Trophoblast cell (in vitro differentiated cells and primary cell): Measurements from ENCODE around the gene OR10G2.
"Not testable (repeated sequence)": the region's sequence is repeated elsewhere in the genome, so short reads cannot be mapped to it uniquely, and the experiment has no call there.

Source experiments
- DNase-seq, 2 donors: peaks; one replicate each; pipeline ENCODE4 v3.0.0-alpha.2; 2016
- H2AFZ ChIP-seq: 2 replicates; pipeline ENCODE4 v1.6.1; 2013; ENCODE audit warnings: low read length, moderate library complexity, mild to moderate bottlenecking; ENCODE audit not compliant: insufficient read depth, poor library complexity
- H2AK5ac ChIP-seq: 2 replicates; pipeline ENCODE4 v1.6.1; 2013; ENCODE audit warnings: mild to moderate bottlenecking, low read length
- H2BK120ac ChIP-seq: 2 replicates; pipeline ENCODE4 v1.6.1; 2013; ENCODE audit warnings: low read length, mild to moderate bottlenecking, moderate library complexity; ENCODE audit not compliant: insufficient read depth, poor library complexity
- H2BK12ac ChIP-seq: 2 replicates; pipeline ENCODE4 v1.6.1; 2013; ENCODE audit warnings: mild to moderate bottlenecking, low read length, moderate library complexity
- H2BK5ac ChIP-seq: 2 replicates; pipeline ENCODE4 v1.6.1; 2013; ENCODE audit warnings: low read length, low read depth, moderate library complexity, mild to moderate bottlenecking; ENCODE audit not compliant: poor library complexity
- H3K14ac ChIP-seq: 2 replicates; pipeline ENCODE4 v1.6.1; 2013; ENCODE audit warnings: mild to moderate bottlenecking, low read length
- H3K18ac ChIP-seq: 2 replicates; pipeline ENCODE4 v1.6.1; 2013; ENCODE audit warnings: mild to moderate bottlenecking, low read length
- H3K23ac ChIP-seq: 2 replicates; pipeline ENCODE4 v1.6.1; 2013; ENCODE audit warnings: low read length
- H3K27ac ChIP-seq: 2 replicates; pipeline ENCODE4 v1.5.1; 2013; ENCODE audit warnings: low read depth, mild to moderate bottlenecking, inconsistent platforms, low read length, moderate library complexity
- H3K27me3 ChIP-seq: 2 replicates; pipeline ENCODE4 v1.6.1; 2013; ENCODE audit warnings: inconsistent platforms, mild to moderate bottlenecking, low read length, moderate library complexity; ENCODE audit not compliant: insufficient read depth
- H3K36me3 ChIP-seq, 2 experiments: 1 replicate in 1 of 2; 2 replicates in 1 of 2; pipeline ENCODE4 v1.6.1; 2013; ENCODE audit warnings: low read length in 2 of 2, mild to moderate bottlenecking in 2 of 2, moderate library complexity in 1 of 2; ENCODE audit not compliant: insufficient read depth in 2 of 2, control insufficient read depth in 1 of 2
- H3K4ac ChIP-seq: 2 replicates; pipeline ENCODE4 v1.6.1; 2013; ENCODE audit warnings: low read depth, mild to moderate bottlenecking, low read length, moderate library complexity
- H3K4me1 ChIP-seq, 2 experiments: 1 replicate in 1 of 2; 2 replicates in 1 of 2; pipeline ENCODE4 v1.6.1; 2013; ENCODE audit warnings: low read length in 2 of 2, mild to moderate bottlenecking in 2 of 2, moderate library complexity in 1 of 2; ENCODE audit not compliant: insufficient read depth in 2 of 2, control insufficient read depth in 1 of 2
- H3K4me2 ChIP-seq: 2 replicates; pipeline ENCODE4 v1.6.1; 2013; ENCODE audit warnings: inconsistent platforms, mild to moderate bottlenecking, low read length, moderate library complexity
- H3K4me3 ChIP-seq: 2 replicates; pipeline ENCODE4 v1.5.1; 2013; ENCODE audit warnings: mild to moderate bottlenecking, low read depth, low read length, inconsistent platforms
- H3K79me1 ChIP-seq: one replicate; pipeline ENCODE4 v1.6.1; 2013; ENCODE audit warnings: low read length
- H3K79me2 ChIP-seq: 2 replicates; pipeline ENCODE4 v1.6.1; 2013; ENCODE audit warnings: low read length, mild to moderate bottlenecking; ENCODE audit not compliant: control insufficient read depth, insufficient read depth, poor library complexity
- H3K9ac ChIP-seq: 2 replicates; pipeline ENCODE4 v1.6.1; 2013; ENCODE audit warnings: mild to moderate bottlenecking, low read length
- H3K9me3 ChIP-seq: 2 replicates; pipeline ENCODE4 v1.6.1; 2013; ENCODE audit warnings: low read depth, mild to moderate bottlenecking, control low read depth, inconsistent platforms, low read length; ENCODE audit not compliant: insufficient read depth
- H4K12ac ChIP-seq: 2 replicates; pipeline ENCODE4 v1.6.1; 2013; ENCODE audit warnings: low read depth, mild to moderate bottlenecking, low read length, moderate library complexity
- H4K8ac ChIP-seq: 2 replicates; pipeline ENCODE4 v1.6.1; 2013; ENCODE audit warnings: low read depth, mild to moderate bottlenecking, low read length, moderate library complexity
- H4K91ac ChIP-seq: one replicate; pipeline ENCODE4 v1.6.1; 2013; ENCODE audit warnings: low read depth, mild to moderate bottlenecking, low read length, moderate library complexity
- WGBS: extraction: QIAGEN DNeasy Blood & Tissue Kit; methylation state at CpG from one replicate; pipeline ENCODE4 v1.1.7; 2013; ENCODE audit warnings: missing lambda C conversion rate; ENCODE audit not compliant: insufficient read length, insufficient coverage; ENCODE audit errors: extremely low coverage; 5-methylcytosine and 5-hydroxymethylcytosine counted together

The OR10G2 gene

DNA sequence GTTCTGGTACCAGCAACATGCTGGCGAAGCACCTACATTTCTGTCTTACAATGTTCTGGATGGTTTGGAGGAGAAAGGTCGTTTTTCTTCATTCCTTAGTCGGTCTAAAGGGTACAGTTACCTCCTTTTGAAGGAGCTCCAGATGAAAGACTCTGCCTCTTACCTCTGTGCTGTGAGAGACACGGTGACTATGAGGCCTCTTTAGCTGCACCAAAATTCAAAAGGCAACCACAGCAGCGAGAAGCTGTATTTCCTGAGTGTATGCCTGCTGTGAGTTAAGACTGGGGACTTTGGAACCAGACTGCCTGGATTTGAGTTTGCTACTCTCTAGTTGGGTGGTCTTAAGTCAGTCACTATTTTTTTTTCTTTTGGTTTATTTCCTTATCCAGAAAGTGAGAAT is 8.7 kb upstream of the OR10G2 start:
- no peak overlapping the region for H2BK5ac ChIP-seq
- H4K12ac ChIP-seq = no peak overlapping the region
- no peak overlapping the region for H2BK12ac ChIP-seq
- no peaks in the 10 kb centered on the region for H3K4me1 ChIP-seq
- no CpG with 5 or more reads among the region's 5 CpGs for WGBS
- H4K8ac ChIP-seq = no peak overlapping the region
- no peak overlapping the region for H2BK120ac ChIP-seq
- no peak overlapping the region for H3K9ac ChIP-seq
- H2AK5ac ChIP-seq = no peak overlapping the region
- H3K79me1 ChIP-seq = no peaks in the 10 kb centered on the region
- no peak overlapping the region for H3K4me2 ChIP-seq
- no peaks in the 10 kb centered on the region for H3K9me3 ChIP-seq
- H3K27me3 ChIP-seq = no peaks in the 10 kb centered on the region
- no peak overlapping the region for H3K4me3 ChIP-seq
- no peak overlapping the region for H3K14ac ChIP-seq
- no peak overlapping the region for H3K4ac ChIP-seq
- H2AFZ ChIP-seq = no peak overlapping the region
- H3K27ac ChIP-seq = no peak overlapping the region
- no peak overlapping the region for H3K23ac ChIP-seq
- no peaks in the 10 kb centered on the region for H3K79me2 ChIP-seq
- DNase-seq = no peak
- no peaks in the 10 kb centered on the region for H3K36me3 ChIP-seq
- H4K91ac ChIP-seq = no peak overlapping the region
- H3K18ac ChIP-seq = no peak overlapping the region

DNA sequence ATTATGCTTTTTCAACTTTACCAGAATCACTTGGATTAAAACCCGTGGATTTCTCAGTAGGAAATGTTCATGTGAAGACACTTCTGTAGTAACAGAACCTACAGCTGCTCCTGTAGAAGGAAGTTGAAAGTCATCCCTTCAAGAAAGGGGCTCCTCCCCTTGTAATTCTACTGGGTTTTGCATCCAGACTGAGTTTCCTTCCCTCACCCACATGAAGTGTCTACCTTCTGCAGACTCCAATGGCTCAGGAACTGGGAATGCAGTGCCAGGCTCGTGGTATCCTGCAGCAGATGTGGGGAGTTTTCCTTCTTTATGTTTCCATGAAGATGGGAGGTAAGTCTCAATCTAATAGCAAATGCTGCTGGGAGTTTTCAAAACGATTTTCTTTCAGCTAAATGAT is 7.9 kb upstream of the OR10G2 start:
- no peak overlapping the region for H3K14ac ChIP-seq
- H3K4me1 ChIP-seq = no peaks in the 10 kb centered on the region
- no peak overlapping the region for H3K4me3 ChIP-seq
- H3K23ac ChIP-seq = no peak overlapping the region
- no peak for DNase-seq
- no peaks in the 10 kb centered on the region for H3K27me3 ChIP-seq
- H3K4me2 ChIP-seq = no peak overlapping the region
- no peaks in the 10 kb centered on the region for H3K79me2 ChIP-seq
- no peak overlapping the region for H2BK120ac ChIP-seq
- no peak overlapping the region for H2BK12ac ChIP-seq
- H3K9ac ChIP-seq = no peak overlapping the region
- no peak overlapping the region for H4K91ac ChIP-seq
- no peak overlapping the region for H4K8ac ChIP-seq
- WGBS = no CpG with 5 or more reads among the region's 3 CpGs
- no peak overlapping the region for H2BK5ac ChIP-seq
- no peak overlapping the region for H3K27ac ChIP-seq
- H2AK5ac ChIP-seq = no peak overlapping the region
- no peaks in the 10 kb centered on the region for H3K9me3 ChIP-seq
- no peaks in the 10 kb centered on the region for H3K79me1 ChIP-seq
- H3K4ac ChIP-seq = no peak overlapping the region
- no peak overlapping the region for H4K12ac ChIP-seq
- H2AFZ ChIP-seq = no peak overlapping the region
- H3K18ac ChIP-seq = no peak overlapping the region
- H3K36me3 ChIP-seq = no peaks in the 10 kb centered on the region

DNA sequence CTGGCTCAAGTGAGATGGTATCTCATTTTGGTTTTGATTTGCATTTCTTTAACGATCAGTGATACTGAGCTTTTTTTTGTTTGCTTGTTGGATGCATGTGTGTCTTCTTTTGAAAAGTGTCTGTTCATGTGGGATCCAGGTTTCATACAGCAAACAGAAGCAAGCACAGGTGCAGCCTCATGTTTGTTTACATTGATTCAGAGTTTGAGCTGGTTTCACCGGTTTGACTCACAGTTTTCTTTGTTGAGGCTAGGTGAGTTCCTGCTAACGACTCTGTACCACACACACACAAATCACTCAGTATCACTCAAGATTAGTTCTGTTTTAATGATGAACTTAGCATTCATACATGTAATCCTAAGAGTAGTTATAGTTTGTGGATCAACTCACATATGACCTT is 3.7 kb downstream of the OR10G2 start:
- Histone ChIP-seq H3K79me1 (no peaks in the 10 kb centered on the region), H3K79me2 (no peaks in the 10 kb centered on the region), H3K9me3 (no peaks in the 10 kb centered on the region), H2AFZ (no peak overlapping the region), H2BK5ac (no peak overlapping the region), H3K18ac (no peak overlapping the region), H4K12ac (no peak overlapping the region), H3K36me3 (no peaks in the 10 kb centered on the region), H3K4ac (no peak overlapping the region), H3K14ac (no peak overlapping the region), H3K27me3 (no peaks in the 10 kb centered on the region), H2AK5ac (no peak overlapping the region), H2BK12ac (no peak overlapping the region), H3K27ac (no peak overlapping the region), H4K91ac (no peak overlapping the region), H3K23ac (no peak overlapping the region), H3K4me3 (no peak overlapping the region), H4K8ac (no peak overlapping the region), H3K4me2 (no peak overlapping the region), H3K9ac (no peak overlapping the region), H3K4me1 (no peaks in the 10 kb centered on the region), H2BK120ac (no peak overlapping the region)
- DNase-seq = no peak
- WGBS = no CpG with 5 or more reads among the region's 3 CpGs

DNA sequence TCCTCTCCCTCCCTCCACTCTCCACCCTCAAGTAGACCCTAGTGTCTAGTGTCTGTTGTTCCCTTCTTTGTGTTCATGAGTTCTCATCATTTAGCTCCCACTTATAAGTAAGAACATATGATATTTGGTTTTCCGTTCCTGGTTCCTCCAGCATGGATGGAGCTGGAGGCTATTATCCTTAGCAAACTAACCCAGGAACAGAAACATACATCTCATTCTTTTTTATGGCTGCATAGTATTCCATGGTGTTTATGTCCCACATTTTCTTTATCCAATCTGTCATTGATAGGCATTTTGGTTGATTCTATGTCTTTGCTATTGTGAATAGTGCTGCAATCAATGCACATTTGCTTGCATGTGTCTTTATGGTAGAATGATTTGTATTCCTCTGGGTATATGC is 4.2 kb downstream of the OR10G2 start:
- not testable (repeated sequence) for H3K23ac ChIP-seq, H3K79me2 ChIP-seq, H3K27ac ChIP-seq, H3K27me3 ChIP-seq, H3K4me1 ChIP-seq, H4K91ac ChIP-seq, H2BK5ac ChIP-seq, H4K8ac ChIP-seq, H3K79me1 ChIP-seq, H3K9me3 ChIP-seq, DNase-seq, H3K14ac ChIP-seq, H2BK120ac ChIP-seq, H3K4me2 ChIP-seq, H2AFZ ChIP-seq, H3K18ac ChIP-seq, H4K12ac ChIP-seq, H3K36me3 ChIP-seq, H3K4me3 ChIP-seq, H2BK12ac ChIP-seq, H3K9ac ChIP-seq, H3K4ac ChIP-seq, H2AK5ac ChIP-seq
- no CpG with 5 or more reads among the region's 1 CpG for WGBS
